ENCODE data around the gene R3HDM1.

Gene R3HDM1

GRCh38 chr2:135733045-135733444 lies 201.8 kb downstream of the R3HDM1 start:
- DNase-seq, result no peak

DNA sequence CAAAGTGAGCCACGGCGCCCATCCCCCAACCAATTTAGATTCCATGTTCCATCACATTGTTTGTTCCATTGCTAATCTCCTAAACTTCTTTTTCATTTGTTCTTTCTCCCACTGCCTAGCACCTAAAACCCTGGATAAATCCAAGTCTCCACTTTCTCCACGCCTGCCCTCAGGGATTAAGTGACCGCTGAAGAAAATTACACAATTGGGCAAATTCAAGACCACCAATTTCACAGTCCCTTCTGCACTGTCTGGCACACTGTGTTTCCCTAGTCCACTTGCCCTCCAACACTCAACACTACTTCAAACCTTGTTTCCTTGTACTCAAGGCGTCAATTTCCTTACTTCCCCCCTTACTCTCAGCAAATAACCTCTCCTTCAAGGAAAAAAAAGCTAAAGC lies 205.3 kb downstream of the R3HDM1 start:
- DNase-seq, result no peak

DNA sequence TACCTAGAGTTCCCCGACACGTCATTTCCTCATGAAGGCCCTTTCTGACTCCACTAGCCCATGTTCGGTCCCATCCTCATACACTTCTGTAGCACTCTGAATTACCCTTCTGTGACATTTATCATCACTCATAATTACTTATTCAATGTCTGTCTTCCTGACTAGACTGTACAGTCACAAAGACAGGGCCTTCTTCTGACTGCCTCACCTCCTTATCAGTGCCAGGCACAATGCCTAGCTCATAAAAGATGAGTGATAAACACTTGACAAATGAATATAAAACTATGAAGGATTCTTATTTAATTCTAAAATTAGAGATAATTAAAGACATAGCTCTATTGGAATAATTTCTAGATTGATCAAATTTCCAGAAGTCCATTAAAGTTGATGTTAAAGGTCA lies 208.9 kb downstream of the R3HDM1 start:
- DNase-seq, result no peak

GRCh38 chr2:135741043-135741394 lies 209.7 kb downstream of the R3HDM1 start:
- DNase-seq, result no peak

DNA sequence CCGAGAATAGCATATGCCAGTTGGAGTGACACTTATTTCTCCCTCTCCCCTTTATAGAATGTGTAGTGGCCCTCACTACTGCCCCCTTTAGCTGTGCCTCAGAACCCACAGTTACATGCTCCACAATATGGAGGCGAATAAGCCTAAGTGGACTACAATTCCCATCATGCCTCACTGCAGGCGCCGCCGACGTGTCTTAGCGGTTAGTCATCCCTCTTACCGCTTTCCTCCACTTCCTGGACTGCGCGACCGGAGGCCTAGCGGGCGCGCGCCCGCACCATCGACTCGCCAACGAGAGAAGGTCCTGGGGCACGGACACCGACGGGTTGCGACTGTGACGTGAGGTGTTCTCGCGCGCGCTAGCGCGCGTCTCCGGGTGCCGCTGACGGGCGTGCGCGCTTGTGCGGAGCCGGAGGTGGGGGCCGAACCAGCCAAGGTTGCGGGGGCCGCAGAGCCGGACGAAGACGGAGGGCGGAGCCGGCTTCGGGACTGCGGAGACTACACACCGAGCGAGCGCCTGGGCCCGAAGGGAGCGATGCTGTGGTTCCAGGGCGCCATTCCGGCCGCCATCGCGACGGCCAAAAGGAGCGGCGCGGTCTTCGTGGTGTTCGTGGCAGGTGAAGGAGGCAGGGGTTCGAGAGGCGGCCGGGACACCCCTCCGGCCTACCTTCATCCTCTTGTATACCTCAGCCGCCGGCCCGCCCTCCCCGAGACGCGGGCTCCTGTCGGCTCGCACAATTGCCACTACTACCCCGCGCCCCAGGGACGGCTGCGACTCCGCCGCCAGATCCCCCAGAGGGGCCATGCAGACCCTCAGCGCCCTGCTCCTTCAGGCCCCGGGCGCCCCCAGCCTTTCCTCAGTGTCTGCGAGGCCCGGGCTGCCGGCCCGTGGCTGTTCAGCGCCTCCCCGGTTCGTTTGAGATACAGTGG lies 210.4 kb downstream of the R3HDM1 start, which contains the start of gene UBXN4:
Gene UBXN4, plus strand, starts transcription at position 461 of the 930 bp plus-strand sequence. Its CDS starts 75 bp downstream, at position 536.
- DNase-seq, result peak; percentile 95 to 97

GRCh38 chr2:135742325-135742757 lies 211.1 kb downstream of the R3HDM1 start:
- DNase-seq, result peak in 1 of 2 donors; percentile 28

DNA sequence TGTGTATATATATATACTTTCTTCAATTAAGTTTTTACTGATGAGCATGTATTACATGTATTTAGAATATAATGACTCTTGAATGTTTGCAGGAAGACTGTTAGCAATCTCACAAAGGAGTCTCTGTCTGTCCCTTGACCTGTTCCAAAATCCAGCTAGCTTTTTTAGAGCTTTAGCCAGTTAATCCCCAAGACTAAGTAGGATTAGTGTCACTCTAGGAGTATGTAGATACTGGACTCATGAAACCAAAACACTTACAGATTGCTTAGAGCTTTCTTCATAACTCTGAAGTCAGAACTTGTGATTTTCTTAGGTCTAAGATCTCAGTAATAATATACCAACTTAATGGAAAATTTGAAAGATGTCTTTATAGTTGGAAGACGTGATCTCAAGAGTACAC lies 212.6 kb downstream of the R3HDM1 start:
- DNase-seq, result no peak

GRCh38 chr2:135744760-135745314 lies 213.6 kb downstream of the R3HDM1 start:
- no peak for DNase-seq

DNA sequence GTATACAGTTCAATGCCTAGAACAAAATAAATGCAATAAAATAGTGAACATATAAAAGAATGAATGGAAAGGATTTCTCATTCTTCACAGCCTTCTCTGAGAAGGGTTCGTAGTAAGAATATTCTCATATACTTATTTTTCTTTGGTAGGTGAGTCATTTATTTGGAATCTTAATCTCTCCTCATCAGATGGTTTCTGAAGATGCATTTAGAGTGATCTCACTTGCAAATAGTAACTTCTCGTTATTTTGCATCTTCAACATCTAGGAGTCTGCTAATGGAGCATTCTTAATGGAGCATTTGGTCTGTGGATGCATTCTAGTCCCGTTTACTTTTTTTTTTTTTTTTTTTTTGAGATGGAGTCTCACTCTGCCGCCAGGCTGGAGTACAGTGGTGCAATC lies 214.3 kb downstream of the R3HDM1 start:
- DNase-seq, result no peak

DNA sequence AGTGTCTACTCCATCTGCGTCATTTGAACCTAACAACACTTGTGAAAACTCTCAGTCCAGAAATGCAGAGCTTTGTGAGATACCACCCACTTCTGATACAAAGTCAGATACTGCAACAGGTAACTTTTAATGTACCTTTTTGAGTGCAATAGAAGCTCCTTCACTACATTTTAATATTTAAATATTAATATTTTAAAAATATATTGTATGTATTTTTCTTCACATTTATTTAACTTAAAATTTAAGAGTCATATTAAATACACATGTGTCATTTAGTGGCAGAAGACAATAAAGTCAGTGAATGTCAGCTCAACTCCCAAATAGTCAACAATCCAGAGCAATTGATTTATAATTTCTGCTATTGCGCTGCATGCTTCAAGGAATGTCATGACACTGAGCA lies 224.3 kb downstream of the R3HDM1 start:
- DNase-seq, result no peak

DNA sequence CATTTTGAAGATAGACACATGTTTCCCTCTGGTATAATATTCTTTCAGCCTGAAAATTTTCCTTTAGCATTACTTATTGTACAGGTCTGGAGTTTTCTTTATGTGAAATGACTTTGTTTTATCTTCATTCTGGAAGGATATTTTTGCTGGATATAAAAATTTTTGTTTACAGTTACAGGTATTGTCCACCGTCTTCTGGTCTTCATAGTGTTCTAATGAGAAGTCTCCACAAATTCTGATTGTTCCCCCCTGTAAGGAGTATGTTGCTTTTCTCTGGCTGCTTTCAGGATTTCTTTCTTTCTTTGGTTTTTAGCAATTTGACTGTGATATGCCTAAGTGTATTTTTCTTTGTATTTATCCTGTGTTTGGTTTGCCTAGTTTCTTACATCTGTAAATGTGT lies 225.4 kb downstream of the R3HDM1 start:
- DNase-seq, result no peak

- no peak for DNase-seq
Measured at GRCh38 chr2:135762022-135762421, 230.7 kb downstream of the R3HDM1 start.

DNA sequence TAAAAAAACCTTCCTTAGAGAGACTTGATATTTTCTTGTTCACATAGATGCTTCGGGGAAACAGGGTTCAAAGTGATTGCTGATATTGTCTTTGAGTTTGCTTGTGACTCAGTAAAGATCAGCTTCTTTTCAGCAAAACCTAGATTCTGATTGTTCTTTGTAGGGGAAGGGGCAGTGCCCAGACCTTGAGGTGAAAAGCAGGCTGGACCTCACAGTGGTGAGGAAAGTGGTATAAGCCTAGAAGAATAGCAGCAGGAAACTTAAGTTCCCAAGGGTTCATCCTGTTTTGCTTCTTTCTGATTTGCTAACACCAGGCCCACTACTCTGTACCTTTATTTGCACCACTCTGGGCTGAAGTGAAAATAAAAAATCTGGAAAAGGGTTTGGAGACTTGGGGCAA lies 231.2 kb downstream of the R3HDM1 start:
- DNase-seq, result no peak

- DNase-seq, result no peak
Measured at GRCh38 chr2:135768863-135769262, 237.6 kb downstream of the R3HDM1 start.

- no peak for DNase-seq
Measured at GRCh38 chr2:135773319-135773718, 242.0 kb downstream of the R3HDM1 start.

DNA sequence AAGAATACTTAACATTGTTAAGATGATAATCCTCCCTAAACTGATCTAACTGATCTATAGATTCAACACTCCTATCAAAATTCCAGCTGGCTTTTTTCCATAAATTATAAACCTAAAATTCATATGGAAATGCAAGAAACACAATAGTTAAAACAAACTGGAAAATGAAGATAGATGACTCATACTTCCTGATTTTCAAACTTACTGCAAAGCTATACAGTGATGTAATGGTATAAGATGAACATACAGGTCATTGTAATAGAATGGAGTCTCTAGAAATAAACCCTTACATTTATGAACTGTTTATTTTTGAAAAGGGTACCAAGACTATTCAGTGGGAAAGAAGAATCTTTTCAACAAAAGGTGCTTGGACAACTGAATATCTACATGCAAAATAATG lies 242.6 kb downstream of the R3HDM1 start:
- no peak for DNase-seq
